GM18507 (cell line): ENCODE measurements around the gene SSR4.

Source experiments
- DNase-seq: peaks from one replicate; pipeline ENCODE4 v3.0.0; 2011; ENCODE audit warnings: low read depth; ENCODE audit not compliant: insufficient read length; ENCODE audit errors: extremely low spot score
- FAIRE-seq: peaks from 2 replicates; lab custom pipeline; 2011; peaks lifted over from hg19 to GRCh38; lab: Jason Lieb, UNC

SSR4 gene

DNA sequence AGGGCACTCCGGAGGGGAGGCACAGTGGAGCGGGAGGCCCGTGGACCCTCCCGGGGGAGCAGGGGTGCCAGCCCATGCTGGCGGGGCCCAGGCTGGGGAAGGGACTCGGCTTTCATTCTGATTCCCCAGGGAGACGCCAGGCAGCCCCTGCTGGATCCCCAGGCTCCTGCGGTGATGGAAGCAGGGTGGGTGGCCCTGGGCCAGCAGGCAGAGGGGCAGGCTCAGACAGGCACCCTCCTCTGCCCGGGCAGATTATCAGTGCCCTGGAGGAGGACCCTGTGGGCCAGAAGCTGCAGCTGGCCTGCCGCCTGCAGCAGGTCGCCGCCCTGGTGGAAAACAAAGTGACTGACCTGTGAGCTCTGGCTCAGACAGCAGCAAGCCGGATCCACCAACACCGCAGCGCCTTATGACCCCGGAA is 15.8 kb upstream of the SSR4 start:
- DNase-seq (no peak), FAIRE-seq (no peak)

GRCh38 chrX:153779891-153780677 is 14.4 kb upstream of the SSR4 start:
- FAIRE-seq (no peak), DNase-seq (no peak)

DNA sequence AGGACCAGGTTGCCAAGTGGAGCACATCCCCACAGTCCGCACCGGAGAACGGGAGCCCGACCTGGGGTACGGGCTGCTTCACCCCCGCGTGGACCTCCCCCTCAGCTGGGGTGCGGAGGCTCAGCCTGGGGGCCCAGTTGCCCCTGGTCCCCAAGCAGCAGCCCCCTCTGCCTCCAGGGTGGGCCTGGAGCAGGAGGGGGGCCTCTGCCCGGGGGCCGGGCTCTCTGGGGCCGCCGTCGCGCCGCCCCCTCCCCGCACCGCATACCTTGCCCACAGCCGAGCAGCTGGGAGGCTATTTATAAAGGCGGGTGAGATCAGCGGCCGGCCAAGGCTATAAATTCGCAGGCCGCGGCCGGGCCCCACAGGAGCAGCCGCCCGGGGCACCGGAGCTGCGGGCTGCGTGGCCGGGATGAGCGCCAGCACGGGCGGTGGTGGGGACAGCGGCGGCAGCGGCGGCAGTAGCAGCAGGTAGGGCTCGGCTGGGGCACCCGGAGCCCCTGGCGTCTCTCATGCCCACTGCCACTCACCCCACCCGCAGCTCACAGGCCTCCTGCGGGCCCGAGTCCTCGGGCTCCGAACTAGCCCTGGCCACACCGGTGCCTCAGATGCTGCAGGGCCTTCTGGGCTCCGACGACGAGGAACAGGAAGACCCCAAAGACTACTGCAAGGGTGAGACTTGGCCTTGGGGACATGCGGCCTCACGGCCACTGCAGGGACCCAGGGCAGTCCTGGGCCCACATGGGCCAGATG is 13.6 kb upstream of the SSR4 start, which contains the start of gene SRPK3:
TSS of gene SRPK3 (plus strand) at position 364 of the 750 bp plus-strand sequence. CDS start at position 410, 46 bp downstream.
- FAIRE-seq (no peak), DNase-seq (no peak)

- FAIRE-seq (no peak), DNase-seq (no peak)
Observed at GRCh38 chrX:153781428-153782047, 12.9 kb upstream of the SSR4 start.

DNA sequence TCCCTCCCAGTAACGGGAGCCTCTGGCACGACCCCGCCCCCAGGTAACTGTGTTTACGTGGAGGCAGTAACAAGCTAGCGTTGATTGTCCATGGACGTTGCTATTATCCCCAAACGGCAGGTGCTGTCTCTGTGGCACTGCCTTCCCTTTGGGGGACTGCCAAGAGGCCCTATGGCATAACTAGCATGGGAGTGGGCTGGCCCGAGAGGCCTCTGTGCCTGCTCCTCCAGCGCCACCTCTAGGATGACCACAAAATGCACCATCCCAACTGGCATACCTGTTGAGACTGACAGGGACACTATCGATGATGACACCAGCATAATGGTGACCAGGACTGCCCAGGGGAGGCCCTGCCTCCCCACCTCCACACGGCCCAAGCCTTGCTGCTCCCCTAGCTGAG is 12.2 kb upstream of the SSR4 start:
- FAIRE-seq: no peak
- DNase-seq: no peak

- DNase-seq (no peak), FAIRE-seq (no peak)
Observed at GRCh38 chrX:153782871-153783270, 11.6 kb upstream of the SSR4 start.

GRCh38 chrX:153783378-153784013 is 11.0 kb upstream of the SSR4 start:
- DNase-seq (no peak), FAIRE-seq (no peak)

DNA sequence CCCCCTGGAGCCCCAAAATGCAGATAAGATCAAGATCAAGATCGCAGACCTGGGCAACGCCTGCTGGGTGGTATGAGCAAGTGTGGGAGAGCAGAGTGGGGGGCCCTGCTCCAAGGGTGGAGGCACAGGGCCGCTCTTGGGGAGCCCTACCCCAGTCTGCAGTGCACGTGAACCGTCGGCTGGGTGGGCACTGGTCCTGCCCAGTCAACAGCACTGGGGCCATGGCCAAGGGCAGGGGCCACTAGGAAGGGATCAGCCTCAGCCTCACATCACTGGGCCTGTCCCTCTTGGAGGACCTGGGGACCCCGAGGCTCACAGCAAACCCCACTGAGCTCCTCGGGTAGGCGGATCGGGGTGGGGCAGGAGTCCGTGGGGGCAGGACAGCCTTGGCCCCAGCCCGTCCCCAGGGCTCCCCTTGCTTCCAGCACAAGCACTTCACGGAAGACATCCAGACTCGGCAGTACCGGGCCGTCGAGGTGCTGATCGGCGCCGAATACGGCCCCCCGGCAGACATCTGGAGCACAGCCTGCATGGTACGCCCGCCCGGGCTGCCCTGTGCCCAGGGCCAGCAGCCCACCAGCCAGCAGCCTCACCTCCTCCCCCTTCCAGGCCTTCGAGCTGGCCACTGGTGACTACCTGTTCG is 10.0 kb upstream of the SSR4 start:
- no peak for FAIRE-seq
- no peak for DNase-seq

DNA sequence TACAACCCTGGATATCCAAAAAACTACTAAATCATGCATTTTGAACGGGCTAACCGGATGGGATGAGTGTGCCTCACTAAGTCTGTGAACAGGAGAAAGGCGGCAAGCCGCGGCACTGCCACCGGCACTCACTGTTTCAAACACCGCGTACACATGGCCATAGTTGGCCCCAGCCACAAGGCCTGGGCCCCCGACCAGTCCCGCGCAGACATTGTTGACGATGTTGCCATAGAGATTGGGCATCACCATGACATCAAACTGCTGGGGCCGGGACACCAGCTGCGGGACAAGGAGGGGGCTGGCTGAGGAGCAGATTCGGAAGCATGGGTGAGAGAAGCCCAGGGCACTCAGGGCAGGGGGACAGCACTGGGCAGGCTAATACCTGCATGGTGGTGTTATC is 7.8 kb upstream of the SSR4 start:
- DNase-seq: no peak

DNA sequence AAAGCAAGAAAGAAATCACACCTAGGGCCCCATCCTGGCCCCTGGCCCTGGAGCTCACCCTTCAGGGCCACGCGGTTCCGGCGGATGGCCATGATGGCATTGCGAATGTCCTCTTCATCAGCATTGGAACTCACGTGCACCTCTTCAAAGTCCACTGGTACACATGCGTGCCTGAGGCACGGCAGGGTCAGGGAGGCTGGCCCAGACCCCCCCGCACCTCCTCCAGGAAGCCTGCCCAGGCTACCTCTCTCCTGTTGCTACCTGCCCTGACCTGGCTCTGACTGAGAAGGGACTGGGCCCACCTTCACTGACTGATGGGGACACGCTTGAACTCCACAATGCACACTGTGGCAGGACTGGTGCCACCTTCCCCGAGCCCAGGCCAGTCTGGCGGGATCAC is 4.8 kb upstream of the SSR4 start:
- FAIRE-seq (no peak), DNase-seq (no peak)

More for the DNA sequence above, 7.8 kb upstream of the SSR4 start:
- no peak for FAIRE-seq

- no peak for DNase-seq
- FAIRE-seq: no peak
Observed at GRCh38 chrX:153791104-153791852, 3.2 kb upstream of the SSR4 start.

DNA sequence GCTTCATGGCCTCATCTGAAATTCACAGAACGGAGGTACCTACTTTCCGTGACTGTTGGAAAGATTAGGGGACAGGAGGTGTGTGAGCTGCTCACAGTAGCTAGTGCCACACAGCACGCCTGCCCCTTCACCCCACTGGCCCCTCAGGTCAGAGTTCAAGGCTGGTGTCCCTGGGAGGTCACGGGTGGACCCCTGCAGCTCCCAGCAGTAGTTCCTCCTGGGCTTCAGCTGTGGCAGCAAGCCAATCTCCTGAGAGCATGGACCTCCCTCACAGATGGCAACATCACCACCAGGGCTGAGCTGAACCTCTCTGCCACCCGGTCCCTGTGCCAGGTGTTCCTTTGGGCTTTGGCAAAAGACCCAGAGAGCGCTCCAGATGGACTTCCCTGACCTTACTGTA is 2.1 kb upstream of the SSR4 start:
- no peak for FAIRE-seq
- DNase-seq: no peak

DNA sequence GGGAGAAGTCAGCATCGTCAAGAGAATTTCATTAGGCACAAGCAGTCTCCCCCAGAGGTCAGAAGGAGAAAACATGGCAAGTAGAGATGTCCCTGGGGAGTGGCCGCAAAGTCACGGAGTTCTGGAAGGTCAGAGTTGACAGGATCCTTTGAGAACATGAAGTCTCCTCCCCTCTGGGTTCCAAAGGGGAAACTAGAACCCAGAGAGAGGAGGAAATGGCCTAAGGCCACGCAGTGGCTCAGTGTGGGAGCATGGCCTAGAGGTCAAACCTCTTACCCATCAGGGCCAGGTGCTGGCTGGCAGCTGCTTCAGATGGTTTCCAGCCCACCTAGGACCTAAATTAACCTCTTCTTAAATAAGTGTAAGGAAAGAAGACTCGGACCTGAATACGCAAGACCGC is 1.2 kb upstream of the SSR4 start:
- DNase-seq (no peak), FAIRE-seq (no peak)

DNA sequence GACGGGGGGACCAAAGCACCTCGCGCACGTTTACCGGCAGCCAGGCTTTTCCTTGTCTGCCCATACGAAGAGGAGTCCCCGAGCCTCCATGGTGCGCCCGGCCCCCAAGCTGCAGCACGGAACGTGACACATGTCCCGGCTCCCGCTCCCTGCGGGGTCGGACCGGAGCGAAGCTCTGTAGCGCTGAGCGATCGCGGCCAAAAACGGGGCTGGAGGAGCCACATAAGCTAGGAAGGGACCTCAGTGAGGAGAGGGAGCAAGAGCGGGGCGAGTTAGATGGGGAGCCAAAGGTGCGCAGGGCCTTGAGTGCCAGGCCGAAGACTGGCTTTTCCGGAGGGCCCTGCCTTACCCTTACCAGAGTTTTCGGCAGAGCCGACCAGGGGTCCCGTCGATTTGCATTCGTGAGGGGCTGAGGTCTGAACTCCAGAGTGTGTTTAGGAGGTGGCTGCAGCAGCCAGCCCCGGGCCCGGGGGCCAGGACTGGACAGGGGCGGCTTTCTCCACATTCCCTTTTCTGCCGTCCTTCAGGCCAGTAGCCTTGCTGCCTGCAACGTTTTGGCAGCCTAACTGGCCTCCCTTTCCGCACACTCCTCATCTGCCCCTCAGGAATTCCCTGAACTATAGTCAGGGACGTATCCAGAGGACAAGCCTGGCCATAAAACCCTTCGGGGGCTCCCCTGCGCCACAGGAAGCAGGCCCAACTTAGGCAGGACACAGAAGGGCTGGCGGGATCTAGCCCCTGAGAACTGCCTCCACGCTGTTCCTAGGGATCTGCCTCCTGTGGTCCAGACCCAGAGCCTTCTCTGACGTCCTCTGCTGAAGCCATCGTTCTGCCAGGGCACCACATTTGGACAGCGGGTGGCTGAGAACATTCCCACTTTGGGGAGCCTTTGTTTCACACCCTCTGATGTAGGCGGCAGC is 689 bp downstream of the SSR4 start:
- DNase-seq (no peak), FAIRE-seq (peak; percentile 48)

DNA sequence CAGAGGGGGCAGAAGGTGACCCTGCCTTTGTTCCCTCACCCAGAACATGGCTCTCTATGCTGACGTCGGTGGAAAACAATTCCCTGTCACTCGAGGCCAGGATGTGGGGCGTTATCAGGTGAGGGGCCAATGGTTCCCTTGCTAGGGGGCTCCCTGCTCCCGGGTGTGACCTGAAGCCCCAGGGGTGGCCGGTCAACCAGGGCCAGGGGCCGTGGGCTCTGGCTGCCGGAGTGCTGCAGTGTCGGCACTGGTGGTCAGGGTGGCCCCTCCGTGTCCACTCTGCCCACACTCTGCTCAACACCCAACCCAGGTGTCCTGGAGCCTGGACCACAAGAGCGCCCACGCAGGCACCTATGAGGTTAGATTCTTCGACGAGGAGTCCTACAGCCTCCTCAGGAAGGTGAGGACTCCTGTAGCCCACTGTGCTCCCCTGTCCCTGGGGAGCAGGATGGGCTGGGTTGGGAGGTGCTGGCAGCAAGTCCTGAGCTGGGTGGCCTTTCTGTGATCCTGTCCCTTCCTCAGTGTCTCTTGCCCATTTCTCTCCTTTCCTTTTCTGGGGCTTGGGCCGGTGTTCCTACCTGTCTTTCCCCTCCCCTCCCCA is 3.0 kb downstream of the SSR4 start:
- no peak for DNase-seq
- no peak for FAIRE-seq

DNA sequence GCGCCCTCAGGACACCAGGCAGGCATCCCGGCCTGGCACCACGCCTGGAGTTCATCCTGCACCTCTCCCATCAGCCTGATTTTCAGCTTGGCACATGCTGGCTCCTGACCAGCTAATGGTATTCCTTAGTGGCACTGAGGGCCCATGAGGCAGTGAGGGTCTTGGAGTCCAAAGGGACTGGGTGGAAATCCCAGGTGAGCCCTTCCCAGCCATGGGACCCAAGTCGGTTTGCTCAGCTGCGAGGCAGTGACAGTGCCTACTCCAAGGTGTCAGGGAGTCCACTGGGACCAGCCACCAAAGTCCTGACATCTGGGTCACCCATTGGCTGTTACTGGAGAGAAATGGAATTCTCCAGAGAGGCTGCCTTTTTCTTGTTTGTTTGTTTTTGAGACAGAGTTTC is 4.9 kb downstream of the SSR4 start:
- FAIRE-seq (no peak), DNase-seq (no peak)

- no peak for FAIRE-seq
- DNase-seq: no peak
Observed at GRCh38 chrX:153800177-153800722, 5.8 kb downstream of the SSR4 start.
